Common myeloid progenitor, CD34-positive (primary cell): ENCODE data around the gene SLC6A20.

Experiments used
- CTCF ChIA-PET: fragments of 350-600 bp; sonication (Branson Sonifier 250); formaldehyde crosslinking; loops from one replicate; lab custom pipeline; 2021; ENCODE audit warnings: antibody characterized with exemption; lab: Charles Lee
- POLR2A ChIA-PET: fragments of 350-600 bp; sonication (Branson Sonifier 250); formaldehyde crosslinking; loops from one replicate; lab custom pipeline; 2021; ENCODE audit warnings: antibody characterized with exemption; lab: Charles Lee
- DNase-seq, 3 donors: peaks; one replicate each; pipeline versions ENCODE4 v3.0.0 to v3.0.0-alpha.2; 2013
- H3K27ac ChIP-seq, 2 experiments: 1 replicate in 1 of 2; 2 replicates in 1 of 2; pipeline ENCODE4 v1.7.0; 2013; ENCODE audit warnings: inconsistent platforms in 2 of 2, low read length in 2 of 2, mild to moderate bottlenecking in 2 of 2, low read depth in 1 of 2, moderate library complexity in 1 of 2; ENCODE audit not compliant: severe bottlenecking in 2 of 2, insufficient read depth in 1 of 2, poor library complexity in 1 of 2
- H3K27me3 ChIP-seq, 5 experiments: replicated peaks in 2 of 5; 1 replicate in 3 of 5; 2 replicates in 2 of 5; pipeline versions ENCODE4 v1.6.1 to v1.7.0; 2013; ENCODE audit warnings: low read length in 4 of 5, mild to moderate bottlenecking in 2 of 5, moderate library complexity in 2 of 5, inconsistent platforms in 1 of 5; ENCODE audit not compliant: insufficient read depth in 5 of 5, control insufficient read depth in 4 of 5
- H3K36me3 ChIP-seq, 4 experiments: 1 replicate in 2 of 4; 2 replicates in 2 of 4; pipeline versions ENCODE4 v1.6.1 to v1.7.0; 2013; ENCODE audit warnings: low read length in 3 of 4, control low read depth in 1 of 4, mild to moderate bottlenecking in 1 of 4; ENCODE audit not compliant: control insufficient read depth in 4 of 4, insufficient read depth in 4 of 4
- H3K4me1 ChIP-seq, 4 experiments: 1 replicate in 3 of 4; 2 replicates in 1 of 4; pipeline versions ENCODE4 v1.6.1 to v1.7.1; 2013; ENCODE audit warnings: low read length in 3 of 4, mild to moderate bottlenecking in 3 of 4, control low read depth in 1 of 4, inconsistent platforms in 1 of 4, moderate library complexity in 1 of 4; ENCODE audit not compliant: control insufficient read depth in 4 of 4, insufficient read depth in 4 of 4; ENCODE audit errors: control extremely low read depth in 1 of 4
- H3K4me3 ChIP-seq, 7 experiments: 1 replicate in 4 of 7; 2 replicates in 3 of 7; pipeline versions ENCODE4 v1.5.1 to v1.7.0; 2013; ENCODE audit warnings: mild to moderate bottlenecking in 7 of 7, low read length in 6 of 7, moderate library complexity in 6 of 7, inconsistent platforms in 2 of 7, low read depth in 2 of 7, control low read depth in 1 of 7; ENCODE audit not compliant: insufficient read depth in 4 of 7, control insufficient read depth in 1 of 7; ENCODE audit errors: extremely low read depth in 1 of 7
- H3K9me3 ChIP-seq, 5 experiments: 1 replicate in 4 of 5; 2 replicates in 1 of 5; pipeline versions ENCODE4 v1.6.1 to v1.7.1; 2013; ENCODE audit warnings: low read length in 4 of 5, mild to moderate bottlenecking in 2 of 5, inconsistent platforms in 1 of 5, low read depth in 1 of 5, moderate library complexity in 1 of 5; ENCODE audit not compliant: control insufficient read depth in 4 of 5, insufficient read depth in 2 of 5; ENCODE audit errors: control extremely low read depth in 1 of 5
- WGBS: methylation state at CpG from one replicate; pipeline ENCODE4 v1.1.5; 2013; ENCODE audit not compliant: insufficient coverage; 5-methylcytosine and 5-hydroxymethylcytosine counted together

The SLC6A20 gene

GRCh38 chr3:45739991-45740390 is 56.3 kb downstream of the SLC6A20 start:
- ChIA-PET POLR2A (no interaction called here), CTCF (no interaction called here)
- Histone ChIP-seq H3K36me3 (peaks cover 36 to 94% (median 70%) of the 10 kb centered on the region in 4 experiments), H3K4me3 (no peak overlapping the region), H3K27me3 (no peaks in the 10 kb centered on the region), H3K9me3 (no peaks in the 10 kb centered on the region), H3K27ac (no peak overlapping the region), H3K4me1 (peaks cover 0 to 12% (median 4%) of the 10 kb centered on the region in 4 experiments)
- no CpG with 5 or more reads among the region's 2 CpGs for WGBS
- no peak for DNase-seq

- ChIA-PET CTCF (no interaction called here), POLR2A (no interaction called here)
- no peak overlapping the region for H3K4me3 ChIP-seq
- H3K4me1 ChIP-seq: peaks cover 0 to 12% (median 4%) of the 10 kb centered on the region in 4 experiments
- no peaks in the 10 kb centered on the region for H3K27me3 ChIP-seq
- WGBS: 100% methylated on average over 1 of the region's 2 CpGs
- H3K36me3 ChIP-seq: peaks cover 34 to 96% (median 68%) of the 10 kb centered on the region in 4 experiments
- DNase-seq: no peak
- H3K27ac ChIP-seq: peak overlapping the region in 1 of 2 experiments; percentile 22
- no peaks in the 10 kb centered on the region for H3K9me3 ChIP-seq
Measured at GRCh38 chr3:45737234-45737633, 59.1 kb downstream of the SLC6A20 start.

GRCh38 chr3:45736707-45737106 is 59.6 kb downstream of the SLC6A20 start:
- DNase-seq: no peak
- Histone ChIP-seq H3K9me3 (no peaks in the 10 kb centered on the region), H3K27ac (peak overlapping the region in 1 of 2 experiments; percentile 22), H3K4me3 (no peak overlapping the region), H3K27me3 (no peaks in the 10 kb centered on the region), H3K4me1 (peaks cover 0 to 7% (median 3%) of the 10 kb centered on the region in 4 experiments), H3K36me3 (peaks cover 36 to 95% (median 65%) of the 10 kb centered on the region in 4 experiments)
- ChIA-PET POLR2A (no interaction called here), CTCF (no interaction called here)

- Histone ChIP-seq H3K27ac (no peak overlapping the region), H3K9me3 (no peaks in the 10 kb centered on the region), H3K4me1 (peaks cover 0 to 3% (median 2%) of the 10 kb centered on the region in 4 experiments), H3K27me3 (no peaks in the 10 kb centered on the region), H3K4me3 (no peak overlapping the region), H3K36me3 (peaks cover 33 to 69% (median 46%) of the 10 kb centered on the region in 4 experiments)
- ChIA-PET POLR2A (interaction anchor here (0.6 kb wide), 1 partner anchor 112 kb away, joined by 3 read pairs; the partner anchor contains the start of gene LZTFL1), CTCF (no interaction called here)
- no peak for DNase-seq
- WGBS: no CpG with 5 or more reads among the region's 4 CpGs
Measured at GRCh38 chr3:45730409-45731154, 65.8 kb downstream of the SLC6A20 start.

GRCh38 chr3:45729614-45730013 is 66.7 kb downstream of the SLC6A20 start:
- H3K27me3 ChIP-seq: no peaks in the 10 kb centered on the region
- no CpG with 5 or more reads among the region's 2 CpGs for WGBS
- no peak overlapping the region for H3K27ac ChIP-seq
- H3K4me3 ChIP-seq: no peak overlapping the region
- POLR2A ChIA-PET: no interaction called here
- peaks cover 0 to 3% (median 2%) of the 10 kb centered on the region in 4 experiments for H3K4me1 ChIP-seq
- H3K36me3 ChIP-seq: peaks cover 29 to 64% (median 44%) of the 10 kb centered on the region in 4 experiments
- peaks cover 0 to 2% (median 0%) of the 10 kb centered on the region in 5 experiments for H3K9me3 ChIP-seq
- DNase-seq: no peak
- CTCF ChIA-PET: no interaction called here

- no peak for DNase-seq
- Histone ChIP-seq H3K9me3 (peaks cover 0 to 2% (median 0%) of the 10 kb centered on the region in 5 experiments), H3K27ac (no peak overlapping the region), H3K27me3 (no peaks in the 10 kb centered on the region), H3K36me3 (peaks cover 12 to 52% (median 34%) of the 10 kb centered on the region in 4 experiments), H3K4me1 (peaks cover 0 to 3% (median 2%) of the 10 kb centered on the region in 4 experiments), H3K4me3 (no peak overlapping the region)
- ChIA-PET POLR2A (no interaction called here), CTCF (no interaction called here)
- no CpG with 5 or more reads among the region's 3 CpGs for WGBS
Measured at GRCh38 chr3:45724911-45725310, 71.4 kb downstream of the SLC6A20 start.
